Ectodermal cell (in vitro differentiated cells): ENCODE data around the gene ATXN2L.
"Not testable (repeated sequence)": the region's sequence is repeated elsewhere in the genome, so short reads cannot be mapped to it uniquely, and the experiment has no call there.

Experiments
- H3K27ac ChIP-seq: 2 replicates; pipeline ENCODE4 v1.7.0; 2013; ENCODE audit warnings: mild to moderate bottlenecking, low read depth, low read length; ENCODE audit not compliant: insufficient read depth, poor library complexity, severe bottlenecking
- H3K27me3 ChIP-seq: 2 replicates; pipeline ENCODE4 v1.7.0; 2013; ENCODE audit warnings: mild to moderate bottlenecking, low read length; ENCODE audit not compliant: insufficient read depth, control insufficient read depth, poor library complexity, severe bottlenecking
- H3K36me3 ChIP-seq: one replicate; pipeline ENCODE4 v1.7.0; 2013; ENCODE audit warnings: low read length; ENCODE audit not compliant: control insufficient read depth, insufficient read depth
- H3K4me1 ChIP-seq: one replicate; pipeline ENCODE4 v1.7.0; 2013; ENCODE audit warnings: low read length; ENCODE audit not compliant: control insufficient read depth, insufficient read depth
- H3K4me3 ChIP-seq: 2 replicates; pipeline ENCODE4 v1.7.0; 2013; ENCODE audit warnings: low read depth, low read length, control low read depth; ENCODE audit not compliant: insufficient read depth
- H3K9me3 ChIP-seq: 2 replicates; pipeline ENCODE4 v1.7.0; 2013; ENCODE audit warnings: mild to moderate bottlenecking, low read length, moderate library complexity; ENCODE audit not compliant: control insufficient read depth
- WGBS, 2 experiments: methylation state at CpG; one replicate each; pipeline ENCODE4 v1.1.7; 2013; ENCODE audit warnings: missing lambda C conversion rate in 2 of 2; 5-methylcytosine and 5-hydroxymethylcytosine counted together

Gene ATXN2L

DNA sequence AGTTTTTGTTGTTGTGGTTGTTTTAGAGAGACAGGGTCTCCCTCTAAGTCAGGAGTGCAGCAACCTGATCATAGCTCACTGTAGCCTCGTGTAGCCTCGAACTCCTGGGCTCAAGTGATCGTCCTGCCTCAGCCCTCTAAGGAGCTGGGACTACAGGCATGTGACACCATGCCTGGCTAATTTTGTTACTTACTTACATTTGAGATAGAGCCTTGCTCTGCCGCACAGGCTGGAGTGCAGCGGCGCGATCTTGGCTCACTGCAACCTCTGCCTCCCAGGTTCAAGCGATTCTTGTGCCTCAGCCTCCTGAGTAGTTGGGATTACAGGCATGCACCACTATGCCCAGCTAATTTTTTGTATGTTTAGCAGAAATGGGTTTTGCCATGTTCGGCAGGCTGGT is 44.8 kb downstream of the ATXN2L start:
- WGBS, 2 experiments, result 93 to 95% methylated on average over 9 of the region's 9 CpGs
- peaks cover 22% of the 10 kb centered on the region for H3K36me3 ChIP-seq
- H3K9me3 ChIP-seq, H3K4me3 ChIP-seq, H3K4me1 ChIP-seq, H3K27me3 ChIP-seq, H3K27ac ChIP-seq: not testable (repeated sequence)

DNA sequence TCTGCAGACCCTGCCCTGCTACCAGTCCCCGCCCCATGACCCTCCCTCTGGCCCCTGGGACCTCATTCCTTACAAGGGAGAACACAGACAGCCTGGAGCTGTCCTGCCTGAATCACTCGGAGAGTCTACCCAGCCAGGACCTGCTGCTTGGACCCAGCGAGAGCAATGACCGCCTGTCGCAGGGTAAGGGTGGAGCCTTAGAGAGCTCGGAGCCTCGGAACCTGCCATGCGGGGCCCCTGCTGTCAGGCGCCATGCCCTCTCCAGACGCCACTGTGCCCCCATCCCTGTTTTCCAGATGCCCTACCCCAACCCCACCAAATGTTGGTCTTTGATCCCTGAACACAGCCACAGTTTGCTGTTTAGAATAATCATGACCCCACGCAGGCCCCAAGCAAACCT is 46.4 kb downstream of the ATXN2L start:
- no peak overlapping the region for H3K27ac ChIP-seq
- H3K27me3 ChIP-seq, result no peaks in the 10 kb centered on the region
- WGBS, 2 experiments, result 94 to 96% methylated on average over 11 of the region's 11 CpGs
- H3K9me3 ChIP-seq, result no peaks in the 10 kb centered on the region
- peaks cover 22% of the 10 kb centered on the region for H3K36me3 ChIP-seq
- H3K4me1 ChIP-seq, result peaks cover 6% of the 10 kb centered on the region
- no peak overlapping the region for H3K4me3 ChIP-seq

DNA sequence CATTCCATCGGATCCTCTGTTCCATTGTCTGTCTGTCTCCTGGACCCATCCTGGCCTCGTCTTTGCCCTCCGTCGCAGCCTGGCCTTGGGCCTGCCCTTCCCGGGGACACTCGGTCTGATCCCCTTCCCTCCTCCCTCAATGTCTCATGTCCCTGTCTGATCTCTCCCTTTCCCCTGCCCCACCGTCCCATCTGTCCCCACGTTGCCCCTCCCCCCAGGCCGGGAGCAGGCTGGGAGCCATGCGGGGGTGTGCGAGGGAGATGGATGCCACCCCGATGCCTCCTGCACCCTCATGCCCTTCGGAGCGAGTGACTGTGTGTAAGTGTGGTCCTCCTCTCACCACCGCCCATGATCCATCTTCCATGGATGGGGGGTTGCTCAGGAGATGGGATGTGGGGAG is 50.2 kb downstream of the ATXN2L start:
- H3K9me3 ChIP-seq, result no peaks in the 10 kb centered on the region
- H3K27ac ChIP-seq, result no peak overlapping the region
- no peak overlapping the region for H3K4me3 ChIP-seq
- H3K27me3 ChIP-seq, result no peaks in the 10 kb centered on the region
- H3K36me3 ChIP-seq, result peaks cover 15% of the 10 kb centered on the region
- 91% methylated on average over 15 of the region's 15 CpGs for WGBS, 2 experiments
- H3K4me1 ChIP-seq, result peaks cover 5% of the 10 kb centered on the region

DNA sequence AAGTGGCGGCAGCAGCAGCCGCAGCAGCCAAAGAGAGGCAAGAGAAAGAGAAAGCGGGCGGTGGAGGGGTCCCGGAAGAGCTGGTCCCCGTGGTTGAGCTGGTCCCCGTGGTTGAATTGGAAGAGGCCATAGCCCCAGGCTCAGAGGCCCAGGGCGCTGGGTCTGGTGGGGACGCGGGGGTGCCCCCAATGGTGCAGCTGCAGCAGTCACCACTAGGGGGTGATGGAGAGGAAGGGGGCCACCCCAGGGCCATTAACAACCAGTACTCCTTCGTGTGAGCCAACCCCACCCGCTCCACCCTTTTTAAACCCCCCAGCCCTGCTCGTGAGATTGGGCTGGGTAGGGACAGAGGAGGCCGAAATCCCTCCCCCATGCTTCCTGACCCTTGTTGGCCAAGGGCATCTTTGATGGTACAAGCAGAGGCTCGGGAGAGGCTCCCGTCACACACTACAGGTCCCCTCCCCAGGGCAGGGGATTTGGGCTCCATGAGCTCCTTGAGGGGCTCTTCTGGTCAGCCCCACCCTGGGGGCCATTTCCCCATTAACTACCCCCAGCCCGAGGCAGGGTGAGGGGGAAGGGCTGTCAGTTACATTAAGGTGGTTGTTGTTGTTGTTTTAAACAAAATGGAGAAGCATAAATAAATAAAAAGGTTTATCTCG is 50.9 kb downstream of the ATXN2L start:
- no peaks in the 10 kb centered on the region for H3K27me3 ChIP-seq
- no peak overlapping the region for H3K27ac ChIP-seq
- WGBS, 2 experiments, result 92 to 95% methylated on average over 17 to 18 of the region's 18 CpGs
- no peak overlapping the region for H3K4me3 ChIP-seq
- peaks cover 15% of the 10 kb centered on the region for H3K36me3 ChIP-seq
- H3K4me1 ChIP-seq, result peaks cover 11% of the 10 kb centered on the region
- H3K9me3 ChIP-seq, result no peaks in the 10 kb centered on the region

DNA sequence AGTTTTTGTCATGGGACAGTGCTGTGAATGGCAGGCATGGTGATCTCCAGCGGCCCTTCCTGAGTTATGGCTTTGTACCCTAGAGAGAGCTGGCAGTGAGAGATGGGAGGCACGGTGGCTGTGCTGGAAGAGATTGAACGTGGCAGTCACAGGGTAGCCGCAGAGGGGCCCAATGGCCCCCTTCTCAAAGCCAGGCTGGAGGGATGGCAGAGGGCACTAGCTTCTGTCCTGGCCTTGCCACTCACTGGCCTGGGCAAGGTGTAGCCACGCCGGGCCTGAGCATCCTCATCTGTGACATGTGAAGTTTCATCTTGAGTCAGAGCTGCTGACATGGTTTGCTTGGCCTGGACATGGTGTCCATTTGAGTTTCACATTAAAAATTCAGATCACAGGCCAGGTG is 51.6 kb downstream of the ATXN2L start:
- Histone ChIP-seq H3K27me3 (no peaks in the 10 kb centered on the region), H3K36me3 (peaks cover 8% of the 10 kb centered on the region), H3K9me3 (no peaks in the 10 kb centered on the region), H3K27ac (no peak overlapping the region), H3K4me3 (no peak overlapping the region), H3K4me1 (peaks cover 14% of the 10 kb centered on the region)
- WGBS, 2 experiments, result 96% methylated on average over 6 of the region's 6 CpGs

DNA sequence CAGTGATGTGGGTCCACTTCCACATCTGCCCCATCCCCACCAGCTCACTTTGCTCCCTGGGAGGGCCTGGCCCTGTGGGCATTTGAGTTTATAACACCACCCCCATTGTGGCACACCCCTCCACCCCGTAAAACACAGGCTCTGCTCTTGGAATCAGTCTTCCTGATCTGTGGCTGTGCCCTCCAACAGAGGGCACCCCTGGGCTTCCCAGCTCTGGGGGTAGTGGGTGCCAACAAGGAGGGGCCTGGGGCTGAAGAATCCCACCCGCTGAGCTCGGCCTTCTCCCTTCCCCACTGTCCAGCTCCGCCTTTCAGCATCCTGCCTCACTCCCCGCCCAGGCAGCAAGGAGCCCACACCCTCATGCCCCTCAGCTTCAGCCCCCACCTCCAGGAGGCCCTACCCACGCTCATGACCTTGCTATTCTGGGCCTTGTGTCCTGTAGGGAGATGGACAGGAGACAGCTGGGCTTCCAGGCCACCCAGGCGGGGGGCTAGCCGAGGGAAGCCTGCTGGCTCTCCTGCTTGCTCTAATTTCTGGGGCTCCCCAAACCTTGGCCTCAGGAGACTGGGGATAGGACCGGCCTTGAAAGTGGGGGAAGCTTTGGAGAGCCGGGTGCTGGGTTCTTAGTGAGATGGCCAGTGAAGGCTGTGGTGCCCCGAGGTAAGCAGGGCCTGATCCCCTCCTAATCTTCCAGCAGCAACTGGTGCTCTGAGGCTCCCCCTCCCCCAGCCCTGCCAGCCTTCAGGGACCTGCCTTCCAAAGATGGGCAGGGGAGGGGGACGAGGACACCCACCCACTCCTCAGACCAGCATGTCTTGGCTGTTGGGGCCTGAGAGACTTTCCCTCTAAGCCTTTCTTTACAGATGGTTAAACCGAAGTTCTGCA is 52.6 kb downstream of the ATXN2L start:
- Histone ChIP-seq H3K27me3 (no peaks in the 10 kb centered on the region), H3K4me3 (no peak overlapping the region)

DNA sequence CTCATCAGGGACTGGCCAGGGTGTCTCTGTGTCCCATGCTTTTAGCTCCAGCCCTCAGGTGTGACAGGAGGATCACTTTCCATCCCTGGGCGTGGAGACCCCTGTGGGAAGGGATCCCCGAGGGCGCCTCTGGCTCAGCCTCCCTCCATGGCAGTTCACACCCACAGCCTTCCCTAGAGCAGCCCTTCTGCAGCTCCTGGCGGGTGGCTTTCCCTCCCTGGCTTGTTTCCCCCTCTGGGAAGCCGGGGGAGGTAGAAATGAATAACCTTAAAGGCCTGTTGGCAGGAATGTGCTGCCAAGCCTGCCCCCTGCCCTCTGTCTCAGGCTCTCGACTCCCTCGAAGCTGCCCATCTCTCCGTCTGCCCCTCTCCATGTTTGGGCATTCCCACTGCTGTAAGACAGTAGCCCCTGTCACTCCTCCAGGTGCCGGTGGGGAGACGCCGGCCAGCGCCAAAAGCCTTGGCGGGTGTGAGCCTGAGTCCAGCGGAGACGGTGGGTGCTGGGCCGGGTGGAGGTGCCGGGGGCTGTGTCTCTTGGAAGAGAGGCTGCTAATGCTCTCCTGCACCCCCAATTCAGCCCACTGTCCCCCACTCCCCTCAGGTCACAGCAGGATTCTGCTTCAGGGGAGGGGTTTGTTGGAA is 53.3 kb downstream of the ATXN2L start:
- peaks cover 2% of the 10 kb centered on the region for H3K27me3 ChIP-seq
- H3K9me3 ChIP-seq, result no peaks in the 10 kb centered on the region
- peaks cover 22% of the 10 kb centered on the region for H3K4me1 ChIP-seq
- WGBS, 2 experiments, result 80 to 82% methylated on average over 17 of the region's 17 CpGs
- H3K36me3 ChIP-seq, result no peaks in the 10 kb centered on the region
- no peak overlapping the region for H3K27ac ChIP-seq
- H3K4me3 ChIP-seq, result no peak overlapping the region

More for the DNA sequence above, 52.6 kb downstream of the ATXN2L start:
- H3K4me1 ChIP-seq, result peaks cover 15% of the 10 kb centered on the region
- no peak overlapping the region for H3K27ac ChIP-seq
- H3K9me3 ChIP-seq, result no peaks in the 10 kb centered on the region
- WGBS, 2 experiments, result 85 to 86% methylated on average over 13 of the region's 13 CpGs
- no peaks in the 10 kb centered on the region for H3K36me3 ChIP-seq

DNA sequence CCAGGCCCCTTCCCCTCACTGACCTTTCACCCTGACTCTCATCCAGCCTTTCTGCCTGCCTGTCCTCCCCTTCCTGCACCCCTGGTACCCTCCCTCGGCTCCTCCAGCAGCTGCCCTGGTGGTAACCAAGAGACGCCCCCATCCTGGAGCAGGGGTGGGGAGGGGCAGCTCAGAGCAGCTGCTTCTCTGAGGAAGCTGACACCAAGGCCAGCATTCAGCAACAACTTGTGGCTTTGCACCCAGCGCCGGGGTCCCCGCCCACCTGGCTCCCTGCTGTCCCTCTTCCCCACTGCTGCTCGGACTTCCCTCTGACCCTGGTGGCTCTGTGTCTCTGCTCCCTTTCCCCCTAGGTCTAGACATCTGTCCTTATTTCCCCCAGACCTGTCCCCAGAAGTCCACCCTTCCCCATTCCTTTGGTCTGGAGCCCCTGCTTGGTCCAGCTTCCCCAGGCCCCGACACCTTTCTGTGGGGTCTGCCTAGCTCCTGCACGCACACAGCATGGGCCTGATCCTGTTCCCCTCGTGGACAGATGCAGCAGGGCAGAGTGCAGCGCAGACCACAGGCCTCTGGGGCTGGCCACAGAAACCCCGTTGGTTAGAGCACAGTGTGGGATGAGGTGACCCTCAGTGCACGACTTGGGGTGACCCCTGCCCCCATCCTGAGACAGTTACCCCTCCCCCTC is 54.3 kb downstream of the ATXN2L start:
- peaks cover 4% of the 10 kb centered on the region for H3K27me3 ChIP-seq
- H3K9me3 ChIP-seq, result no peaks in the 10 kb centered on the region
- H3K36me3 ChIP-seq, result no peaks in the 10 kb centered on the region
- WGBS, 2 experiments, result 60 to 63% methylated on average over 12 of the region's 12 CpGs
- H3K27ac ChIP-seq, result no peak overlapping the region
- H3K4me3 ChIP-seq, result no peak overlapping the region
- H3K4me1 ChIP-seq, result peaks cover 22% of the 10 kb centered on the region

DNA sequence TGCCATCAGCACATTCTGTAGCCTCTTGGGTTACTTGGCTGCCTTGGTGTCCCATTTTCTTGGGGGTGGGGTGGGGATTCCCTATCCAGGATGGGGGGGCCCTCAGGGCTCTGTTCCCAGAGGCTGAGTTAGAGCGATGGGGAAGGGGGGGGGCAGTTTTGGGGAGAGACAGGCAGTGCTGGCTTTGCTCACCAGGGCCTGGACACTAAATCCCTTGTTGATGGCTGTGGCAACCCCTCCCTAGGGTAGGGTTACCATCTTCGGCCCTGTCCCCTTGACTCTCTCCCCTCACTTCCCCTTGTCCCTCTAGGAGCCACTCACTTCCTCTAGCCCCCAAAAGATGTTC is 54.8 kb downstream of the ATXN2L start:
- WGBS, 2 experiments, result 87 to 94% methylated on average over 2 of the region's 2 CpGs

More for the DNA sequence above, 54.8 kb downstream of the ATXN2L start:
- H3K4me3 ChIP-seq, result no peak overlapping the region
- H3K4me1 ChIP-seq, result peaks cover 22% of the 10 kb centered on the region
- H3K27me3 ChIP-seq, result peaks cover 4% of the 10 kb centered on the region
- no peak overlapping the region for H3K27ac ChIP-seq
- H3K36me3 ChIP-seq, result no peaks in the 10 kb centered on the region
- H3K9me3 ChIP-seq, result no peaks in the 10 kb centered on the region
